ENCODE measurements around the gene SLC16A9.
"Not testable (repeated sequence)": the region's sequence is repeated elsewhere in the genome, so short reads cannot be mapped to it uniquely, and the experiment has no call there.

The SLC16A9 gene

DNA sequence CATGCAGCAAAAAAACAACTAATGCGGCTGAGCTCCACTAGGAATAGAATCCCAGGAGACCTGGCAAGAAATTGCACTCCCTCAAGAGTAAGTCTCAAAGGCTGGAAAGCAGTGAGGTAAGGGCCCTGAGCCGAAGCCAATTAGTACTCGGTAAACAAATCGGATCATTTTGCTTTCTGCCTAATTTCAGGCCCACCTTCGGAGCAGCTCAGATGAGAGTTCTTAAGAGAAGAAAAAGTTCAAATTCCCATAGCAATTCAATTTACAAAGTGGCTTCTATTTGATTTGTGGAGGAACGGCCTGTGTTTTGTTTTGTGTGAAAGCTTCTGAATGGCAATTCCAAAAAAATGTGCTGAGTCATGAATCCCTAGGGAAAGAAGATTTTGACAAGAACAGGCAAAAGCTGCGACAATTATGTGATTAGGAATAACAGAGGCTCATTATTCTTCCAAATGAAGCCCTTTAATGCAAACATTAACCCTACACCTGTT lies 60.9 kb downstream of the SLC16A9 start:
- Histone ChIP-seq H3K27me3 (ENCODE audit: control insufficient read depth, insufficient read depth, low read length) (no peaks in the 10 kb centered on the region), H3K36me3 (ENCODE audit: control insufficient read depth, insufficient read depth, low read length) (peaks cover 8% of the 10 kb centered on the region; the same call in 1 of the 2 replicates), H3K4me3 (ENCODE audit: low read depth, low read length) (no peak overlapping the region), H3K4me1 (ENCODE audit: control insufficient read depth, insufficient read depth, low read length) (peaks cover 11% of the 10 kb centered on the region), H3K27ac (ENCODE audit: low read depth, low read length) (peak overlapping the region; percentile 57), H3K9ac (ENCODE audit: low read depth, low read length) (no peak overlapping the region), H3K9me3 (ENCODE audit: control insufficient read depth, insufficient read depth, low read length) (0 out of 2 replicates have a peak, but pooled peaks cover 3% of the 10 kb centered on the region)

DNA sequence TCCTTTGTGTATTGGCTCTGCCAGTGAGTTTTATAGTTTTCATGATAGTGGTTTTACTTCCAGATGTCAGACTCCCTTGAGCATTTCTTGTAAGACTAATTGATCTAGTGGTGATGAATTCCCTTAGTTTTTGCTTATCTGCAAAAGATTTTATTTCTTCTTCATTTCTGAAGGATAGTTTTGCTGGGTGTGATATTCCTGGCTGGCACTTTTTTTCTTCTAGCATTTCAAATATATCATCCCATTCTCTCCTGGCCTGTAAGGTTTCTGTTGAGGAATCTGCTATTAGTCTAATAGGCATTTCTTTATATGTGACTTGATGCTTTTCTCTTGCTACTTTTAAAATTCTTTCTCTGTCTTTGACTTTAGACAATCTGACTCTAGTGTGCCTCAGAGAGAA lies 64.8 kb downstream of the SLC16A9 start:
- Histone ChIP-seq H3K27ac (ENCODE audit: low read depth, low read length) (no peak overlapping the region), H3K4me1 (ENCODE audit: control insufficient read depth, insufficient read depth, low read length) (peaks cover 11% of the 10 kb centered on the region), H3K9ac (ENCODE audit: low read depth, low read length) (no peak overlapping the region), H3K4me3 (ENCODE audit: low read depth, low read length) (no peak overlapping the region), H3K9me3 (ENCODE audit: control insufficient read depth, insufficient read depth, low read length) (0 out of 2 replicates have a peak, but pooled peaks cover 3% of the 10 kb centered on the region), H3K36me3 (ENCODE audit: control insufficient read depth, insufficient read depth, low read length) (no peaks in the 10 kb centered on the region), H3K27me3 (ENCODE audit: control insufficient read depth, insufficient read depth, low read length) (no peaks in the 10 kb centered on the region)

DNA sequence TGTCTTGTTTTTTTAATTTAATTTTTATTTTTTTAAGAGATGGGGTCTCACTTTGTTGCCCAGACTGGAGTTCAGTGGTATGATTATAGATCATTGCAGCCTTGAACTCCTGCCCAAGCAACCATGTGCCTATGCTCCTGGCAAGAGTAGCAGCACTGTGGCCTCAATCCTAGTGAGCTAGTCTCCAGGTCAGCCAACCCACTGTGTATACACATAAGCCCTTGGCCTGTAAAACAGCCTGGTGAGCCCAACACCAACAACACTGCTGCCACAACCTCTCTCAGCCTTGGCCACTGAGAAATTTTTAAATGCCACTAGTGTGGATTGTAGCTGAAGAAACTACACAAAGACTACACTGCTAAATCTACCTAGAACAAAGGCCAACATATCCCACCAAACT lies 68.0 kb downstream of the SLC16A9 start:
- not testable (repeated sequence) for H3K27me3 ChIP-seq (ENCODE audit: control insufficient read depth, insufficient read depth, low read length); H3K9ac ChIP-seq (ENCODE audit: low read depth, low read length); H3K4me1 ChIP-seq (ENCODE audit: control insufficient read depth, insufficient read depth, low read length); H3K9me3 ChIP-seq (ENCODE audit: control insufficient read depth, insufficient read depth, low read length); H3K4me3 ChIP-seq (ENCODE audit: low read depth, low read length); H3K27ac ChIP-seq (ENCODE audit: low read depth, low read length); H3K36me3 ChIP-seq (ENCODE audit: control insufficient read depth, insufficient read depth, low read length)

DNA sequence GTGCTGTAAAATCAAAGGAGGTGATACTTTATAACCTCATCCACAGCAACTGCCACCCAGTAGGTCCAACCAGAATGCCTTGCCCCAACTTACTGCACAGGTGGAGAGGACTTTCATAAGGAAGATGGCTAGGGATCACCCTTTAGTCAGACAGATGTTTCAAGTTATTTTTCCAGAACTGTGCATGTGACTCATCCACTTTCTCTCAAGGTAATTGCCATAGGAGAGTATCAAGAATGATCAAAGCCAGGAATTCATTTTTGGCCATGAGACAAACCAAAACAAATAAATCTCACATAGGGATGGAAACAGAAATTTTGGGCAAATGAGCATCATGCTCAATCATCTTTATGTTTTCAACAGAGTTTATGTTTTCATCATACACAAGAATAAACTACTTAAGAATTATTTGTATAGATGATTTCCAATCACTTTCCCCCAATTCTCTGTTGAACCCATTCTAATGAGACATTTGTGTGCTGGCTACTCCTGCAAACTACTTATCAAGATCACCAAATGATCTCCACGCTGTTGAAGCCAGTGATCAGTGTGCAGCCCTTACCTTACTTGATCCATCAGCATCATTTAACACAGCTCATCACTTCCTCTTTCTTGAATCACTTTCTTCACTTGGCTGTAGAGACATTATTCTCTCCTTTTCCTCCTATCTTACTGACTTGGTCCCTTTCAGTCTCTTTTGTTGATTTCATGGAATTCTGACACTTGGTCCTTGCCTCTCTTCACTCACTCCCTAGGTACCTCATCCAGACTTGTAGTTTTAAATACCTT lies 74.0 kb downstream of the SLC16A9 start:
- Histone ChIP-seq H3K27ac (ENCODE audit: low read depth, low read length) (no peak overlapping the region), H3K36me3 (ENCODE audit: control insufficient read depth, insufficient read depth, low read length) (no peaks in the 10 kb centered on the region), H3K4me1 (ENCODE audit: control insufficient read depth, insufficient read depth, low read length) (no peaks in the 10 kb centered on the region), H3K9me3 (ENCODE audit: control insufficient read depth, insufficient read depth, low read length) (no peaks in the 10 kb centered on the region), H3K27me3 (ENCODE audit: control insufficient read depth, insufficient read depth, low read length) (no peaks in the 10 kb centered on the region), H3K9ac (ENCODE audit: low read depth, low read length) (no peak overlapping the region), H3K4me3 (ENCODE audit: low read depth, low read length) (no peak overlapping the region)

DNA sequence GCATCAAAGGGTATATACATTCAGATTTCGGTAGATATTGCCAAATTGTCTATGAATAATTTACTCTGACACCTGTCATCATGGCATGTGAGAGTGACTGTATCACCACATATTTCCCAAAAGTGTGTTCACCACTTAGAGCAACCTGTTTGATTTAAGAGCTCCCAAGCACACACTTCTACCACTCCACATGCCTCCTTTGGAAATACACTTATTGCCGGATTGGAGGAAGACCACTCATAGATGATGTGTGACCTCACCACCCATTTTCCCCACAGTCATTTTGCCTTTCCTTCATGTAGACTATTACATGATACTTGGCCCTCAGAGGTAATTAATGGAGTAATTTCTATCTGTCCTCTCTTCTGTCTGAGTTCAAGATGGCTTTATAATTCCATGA lies 75.5 kb downstream of the SLC16A9 start:
- Histone ChIP-seq H3K9me3 (ENCODE audit: control insufficient read depth, insufficient read depth, low read length) (no peaks in the 10 kb centered on the region), H3K27me3 (ENCODE audit: control insufficient read depth, insufficient read depth, low read length) (no peaks in the 10 kb centered on the region), H3K36me3 (ENCODE audit: control insufficient read depth, insufficient read depth, low read length) (no peaks in the 10 kb centered on the region), H3K4me3 (ENCODE audit: low read depth, low read length) (no peak overlapping the region), H3K9ac (ENCODE audit: low read depth, low read length) (no peak overlapping the region), H3K4me1 (ENCODE audit: control insufficient read depth, insufficient read depth, low read length) (no peaks in the 10 kb centered on the region), H3K27ac (ENCODE audit: low read depth, low read length) (no peak overlapping the region)

- no peak overlapping the region for H3K27ac ChIP-seq (ENCODE audit: low read depth, low read length)
- H3K27me3 ChIP-seq (ENCODE audit: control insufficient read depth, insufficient read depth, low read length), result no peaks in the 10 kb centered on the region
- H3K4me3 ChIP-seq (ENCODE audit: low read depth, low read length), result no peak overlapping the region
- H3K9me3 ChIP-seq (ENCODE audit: control insufficient read depth, insufficient read depth, low read length), result no peaks in the 10 kb centered on the region
- H3K4me1 ChIP-seq (ENCODE audit: control insufficient read depth, insufficient read depth, low read length), result no peaks in the 10 kb centered on the region
- H3K36me3 ChIP-seq (ENCODE audit: control insufficient read depth, insufficient read depth, low read length), result no peaks in the 10 kb centered on the region
- H3K9ac ChIP-seq (ENCODE audit: low read depth, low read length), result no peak overlapping the region
These were observed 76.6 kb downstream of the SLC16A9 start for GRCh38 chr10:59633063-59633462.

DNA sequence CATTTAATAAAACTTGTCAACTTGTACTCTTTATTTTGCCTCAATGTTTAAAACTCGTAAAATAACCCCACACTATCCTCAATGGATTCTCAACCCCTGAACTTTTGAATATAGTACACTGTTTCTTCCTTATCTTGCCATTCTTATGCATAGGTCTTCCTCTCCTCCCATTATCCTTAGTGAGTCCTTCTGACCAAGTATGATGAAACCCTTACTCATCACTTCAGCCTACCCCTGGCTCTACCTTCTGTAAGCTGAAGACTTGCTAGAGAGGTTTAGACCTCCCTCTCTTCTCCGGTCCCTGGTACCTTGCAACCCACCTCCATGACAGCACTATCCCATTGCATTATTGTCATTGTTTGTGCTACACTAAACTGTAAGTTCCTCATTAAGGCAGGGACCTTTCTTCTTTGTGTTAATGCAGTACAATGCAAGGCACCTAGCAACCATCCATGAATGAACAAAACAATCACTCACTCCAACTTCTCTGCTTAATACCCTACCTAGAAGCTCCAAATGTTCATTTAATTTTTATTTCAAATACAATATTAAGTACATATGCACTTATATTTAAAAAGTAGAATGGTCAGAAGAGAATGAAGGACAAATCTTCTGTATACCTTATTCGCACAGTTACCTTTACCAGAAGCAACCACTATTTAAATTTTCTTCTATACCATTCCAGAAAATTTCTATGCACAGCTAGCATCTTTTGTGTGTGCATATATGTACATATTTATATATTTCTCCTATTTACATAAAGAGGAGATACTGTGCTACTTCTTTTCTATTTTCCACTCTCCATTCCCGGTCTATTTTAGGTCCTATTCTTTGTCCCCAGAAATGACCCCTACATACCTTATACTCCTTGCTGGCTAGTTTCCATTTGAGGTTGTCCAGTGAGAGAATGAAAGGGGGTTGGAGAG lies 77.5 kb downstream of the SLC16A9 start:
- Histone ChIP-seq H3K4me1 (ENCODE audit: control insufficient read depth, insufficient read depth, low read length) (0 out of 2 replicates have a peak, but pooled peaks cover under 1% of the 10 kb centered on the region), H3K4me3 (ENCODE audit: low read depth, low read length) (no peak overlapping the region), H3K36me3 (ENCODE audit: control insufficient read depth, insufficient read depth, low read length) (no peaks in the 10 kb centered on the region), H3K27me3 (ENCODE audit: control insufficient read depth, insufficient read depth, low read length) (no peaks in the 10 kb centered on the region), H3K9me3 (ENCODE audit: control insufficient read depth, insufficient read depth, low read length) (no peaks in the 10 kb centered on the region), H3K27ac (ENCODE audit: low read depth, low read length) (no peak overlapping the region), H3K9ac (ENCODE audit: low read depth, low read length) (no peak overlapping the region)

- H3K27ac ChIP-seq (ENCODE audit: low read depth, low read length), result no peak overlapping the region
- peaks cover 9% of the 10 kb centered on the region for H3K4me1 ChIP-seq (ENCODE audit: control insufficient read depth, insufficient read depth, low read length)
- no peaks in the 10 kb centered on the region for H3K27me3 ChIP-seq (ENCODE audit: control insufficient read depth, insufficient read depth, low read length)
- H3K36me3 ChIP-seq (ENCODE audit: control insufficient read depth, insufficient read depth, low read length), result no peaks in the 10 kb centered on the region
- no peak overlapping the region for H3K9ac ChIP-seq (ENCODE audit: low read depth, low read length)
- H3K9me3 ChIP-seq (ENCODE audit: control insufficient read depth, insufficient read depth, low read length), result no peaks in the 10 kb centered on the region
- no peak overlapping the region for H3K4me3 ChIP-seq (ENCODE audit: low read depth, low read length)
These were observed 78.4 kb downstream of the SLC16A9 start for GRCh38 chr10:59631237-59631636.

- H3K9me3 ChIP-seq (ENCODE audit: control insufficient read depth, insufficient read depth, low read length), result no peaks in the 10 kb centered on the region
- H3K4me3 ChIP-seq (ENCODE audit: low read depth, low read length), result no peak overlapping the region
- peaks cover 11% of the 10 kb centered on the region for H3K4me1 ChIP-seq (ENCODE audit: control insufficient read depth, insufficient read depth, low read length)
- no peak overlapping the region for H3K27ac ChIP-seq (ENCODE audit: low read depth, low read length)
- no peak overlapping the region for H3K9ac ChIP-seq (ENCODE audit: low read depth, low read length)
- H3K36me3 ChIP-seq (ENCODE audit: control insufficient read depth, insufficient read depth, low read length), result no peaks in the 10 kb centered on the region
- H3K27me3 ChIP-seq (ENCODE audit: control insufficient read depth, insufficient read depth, low read length), result no peaks in the 10 kb centered on the region
These were observed 80.7 kb downstream of the SLC16A9 start for GRCh38 chr10:59628965-59629364.

DNA sequence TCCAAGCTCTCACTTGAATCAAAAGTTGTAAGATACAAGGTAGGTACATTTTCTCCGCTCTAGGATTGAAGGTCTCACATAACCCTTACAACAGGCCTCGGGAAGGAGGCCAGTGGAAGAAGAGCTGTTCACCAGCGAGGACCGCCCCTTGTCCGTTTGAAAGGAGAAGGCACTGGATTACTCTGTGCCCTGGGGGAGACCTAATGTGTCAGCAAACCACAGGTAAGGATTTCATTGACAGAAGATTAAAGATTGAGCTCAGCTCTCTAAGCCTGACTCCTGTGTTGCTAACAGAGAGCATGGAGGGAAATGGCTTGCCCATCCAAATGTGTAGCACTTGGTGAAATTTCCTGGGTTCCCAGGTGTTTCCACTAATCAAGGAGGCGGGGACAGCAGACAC lies 81.2 kb downstream of the SLC16A9 start:
- no peak overlapping the region for H3K9ac ChIP-seq (ENCODE audit: low read depth, low read length)
- no peaks in the 10 kb centered on the region for H3K9me3 ChIP-seq (ENCODE audit: control insufficient read depth, insufficient read depth, low read length)
- H3K4me3 ChIP-seq (ENCODE audit: low read depth, low read length), result no peak overlapping the region
- no peaks in the 10 kb centered on the region for H3K36me3 ChIP-seq (ENCODE audit: control insufficient read depth, insufficient read depth, low read length)
- no peaks in the 10 kb centered on the region for H3K27me3 ChIP-seq (ENCODE audit: control insufficient read depth, insufficient read depth, low read length)
- H3K27ac ChIP-seq (ENCODE audit: low read depth, low read length), result no peak overlapping the region
- peaks cover 11% of the 10 kb centered on the region for H3K4me1 ChIP-seq (ENCODE audit: control insufficient read depth, insufficient read depth, low read length)
